Osteoblast (primary cell): ENCODE results near the gene DLGAP5. TPM values are rescaled to one million over a fixed set of nuclear protein-coding genes. Genes with fewer than 3 reads are reported as not detected.

Source experiments
- DNase-seq: peaks from one replicate; pipeline ENCODE4 v3.0.0; 2011; ENCODE audit warnings: low spot score, mixed read lengths; ENCODE audit not compliant: insufficient read length; ENCODE audit errors: missing footprints
- H2AFZ ChIP-seq: 2 replicates; pipeline ENCODE4 v1.6.0; 2011; ENCODE audit warnings: mild to moderate bottlenecking, low read length
- H3K27ac ChIP-seq: 2 replicates; pipeline ENCODE4 v1.5.1; 2011; ENCODE audit warnings: mild to moderate bottlenecking, low read depth, low read length, moderate library complexity
- H3K27me3 ChIP-seq: 2 replicates; pipeline ENCODE4 v1.6.0; 2012; ENCODE audit warnings: mild to moderate bottlenecking, control low read depth, inconsistent platforms, low read length, moderate library complexity; ENCODE audit not compliant: insufficient read depth
- H3K36me3 ChIP-seq: 2 replicates; pipeline ENCODE4 v1.5.1; 2011; ENCODE audit warnings: mild to moderate bottlenecking, low read length, control low read depth, moderate library complexity; ENCODE audit not compliant: insufficient read depth
- H3K4me1 ChIP-seq: 2 replicates; pipeline ENCODE4 v1.5.1; 2011; ENCODE audit warnings: mild to moderate bottlenecking, low read length, control low read depth, moderate library complexity; ENCODE audit not compliant: insufficient read depth
- H3K4me2 ChIP-seq: 2 replicates; pipeline ENCODE4 v1.6.0; 2011; ENCODE audit warnings: mild to moderate bottlenecking, low read length; ENCODE audit not compliant: insufficient read depth
- H3K4me3 ChIP-seq: fragments of 200-600 bp; sonication (generic); 3 replicates; pipeline ENCODE4 v1.5.1; 2012; ENCODE audit warnings: mild to moderate bottlenecking, low read length, inconsistent platforms; ENCODE audit not compliant: insufficient read depth
- H3K79me2 ChIP-seq: 2 replicates; pipeline ENCODE4 v1.6.0; 2012; ENCODE audit warnings: mild to moderate bottlenecking, low read length, control low read depth, inconsistent platforms; ENCODE audit not compliant: insufficient read depth
- H3K9me3 ChIP-seq: 2 replicates; pipeline ENCODE4 v1.5.1; 2011; ENCODE audit warnings: low read depth, low read length, control low read depth
- H4K20me1 ChIP-seq: 2 replicates; pipeline ENCODE4 v1.6.0; 2012; ENCODE audit warnings: mild to moderate bottlenecking, low read length, control low read depth; ENCODE audit not compliant: insufficient read depth
- CTCF ChIP-seq: IDR thresholded peaks from 2 replicates; pipeline ENCODE4 v1.5.1; 2011; ENCODE audit warnings: mild to moderate bottlenecking, low read depth, low read length, moderate library complexity; ENCODE audit errors: extremely low read depth
- total RNA-seq: library from RNA; depleted of rRNA; stranded (reverse); fragments of >200 nt; gene quantifications from 2 replicates; pipeline ENCODE4 v1.2.3, GENCODE V29; 2012

DLGAP5 gene
- total RNA-seq, 1 donor, result 5.1 TPM

- Histone ChIP-seq H3K4me1 (peaks cover 12% of the 10 kb centered on the region), H3K27me3 (no peaks in the 10 kb centered on the region), H3K36me3 (peaks cover 76% of the 10 kb centered on the region), H4K20me1 (peaks cover 3% of the 10 kb centered on the region), H3K4me2 (no peak overlapping the region), H3K79me2 (peaks cover 40% of the 10 kb centered on the region), H2AFZ (no peak overlapping the region), H3K9me3 (no peaks in the 10 kb centered on the region), H3K4me3 (no peak overlapping the region), H3K27ac (no peak overlapping the region)
- TF ChIP-seq CTCF, result no peak
- no peak for DNase-seq
These were observed 49.6 kb downstream of the DLGAP5 start for GRCh38 chr14:55141825-55142224.

GRCh38 chr14:55139696-55140509, 51.5 kb downstream of the DLGAP5 start:
- no peak for TF ChIP-seq CTCF
- H4K20me1 ChIP-seq, result peaks cover 7% of the 10 kb centered on the region
- H3K9me3 ChIP-seq, result no peaks in the 10 kb centered on the region
- peaks cover 62% of the 10 kb centered on the region for H3K36me3 ChIP-seq
- no peaks in the 10 kb centered on the region for H3K27me3 ChIP-seq
- H3K4me2 ChIP-seq, result no peak overlapping the region
- DNase-seq, result no peak
- H3K4me3 ChIP-seq, result no peak overlapping the region
- H3K4me1 ChIP-seq, result peaks cover 23% of the 10 kb centered on the region
- no peak overlapping the region for H2AFZ ChIP-seq
- H3K79me2 ChIP-seq, result peaks cover 58% of the 10 kb centered on the region
- no peak overlapping the region for H3K27ac ChIP-seq

GRCh38 chr14:55139141-55139540, 52.2 kb downstream of the DLGAP5 start:
- Histone ChIP-seq H4K20me1 (peaks cover 8% of the 10 kb centered on the region), H3K4me2 (no peak overlapping the region), H3K9me3 (no peaks in the 10 kb centered on the region), H3K4me1 (peaks cover 23% of the 10 kb centered on the region), H3K4me3 (no peak overlapping the region), H3K27me3 (no peaks in the 10 kb centered on the region), H3K36me3 (peaks cover 55% of the 10 kb centered on the region), H2AFZ (no peak overlapping the region), H3K79me2 (peaks cover 63% of the 10 kb centered on the region), H3K27ac (peak overlapping the region; percentile 18)
- TF ChIP-seq CTCF, result no peak
- DNase-seq, result no peak

GRCh38 chr14:55138091-55138490, 53.3 kb downstream of the DLGAP5 start:
- peaks cover 31% of the 10 kb centered on the region for H3K4me1 ChIP-seq
- no peak overlapping the region for H3K4me3 ChIP-seq
- H3K27me3 ChIP-seq, result no peaks in the 10 kb centered on the region
- H4K20me1 ChIP-seq, result peaks cover 13% of the 10 kb centered on the region
- peaks cover 74% of the 10 kb centered on the region for H3K79me2 ChIP-seq
- no peak overlapping the region for H2AFZ ChIP-seq
- peak overlapping the region; percentile 74 for H3K4me2 ChIP-seq
- H3K9me3 ChIP-seq, result no peaks in the 10 kb centered on the region
- peaks cover 48% of the 10 kb centered on the region for H3K36me3 ChIP-seq
- DNase-seq, result no peak
- peak overlapping the region; percentile 83 for H3K27ac ChIP-seq
- peak; percentile 38 for TF ChIP-seq CTCF
